Kidney (tissue), 14 donors: Measurements from ENCODE around the gene NELFB. TPM values are rescaled to one million over a fixed set of nuclear protein-coding genes. Genes with fewer than 3 reads are reported as not detected.
A peak's percentile ranks its signal among the peaks of the same experiment; 100 is the strongest.

Experiments
- DNase-seq, 5 donors: peaks; one replicate each; pipeline ENCODE4 v3.0.0-alpha.2; 2013 to 2020
- FAIRE-seq: peaks from 2 replicates; lab custom pipeline; 2012; peaks lifted over from hg19 to GRCh38; lab: Jason Lieb, UNC
- H3K27ac ChIP-seq, 2 donors: one replicate each; pipeline ENCODE4 v1.7.0; 2013; ENCODE audit warnings: low read depth in 2 of 2, low read length in 2 of 2, inconsistent platforms in 1 of 2
- H3K27me3 ChIP-seq: one replicate; pipeline ENCODE4 v1.7.1; 2013; ENCODE audit warnings: low read length, inconsistent platforms; ENCODE audit not compliant: control insufficient read depth, insufficient read depth
- H3K36me3 ChIP-seq, 3 donors: one replicate each; pipeline versions ENCODE4 v1.7.0 to v1.7.1; 2013; ENCODE audit warnings: low read length in 3 of 3, control low read depth in 1 of 3, inconsistent platforms in 1 of 3; ENCODE audit not compliant: insufficient read depth in 3 of 3, control insufficient read depth in 2 of 3
- H3K4me1 ChIP-seq, 3 donors: one replicate each; pipeline versions ENCODE4 v1.7.0 to v1.7.1; 2013; ENCODE audit warnings: low read length in 3 of 3, inconsistent platforms in 1 of 3, low read depth in 1 of 3; ENCODE audit not compliant: control insufficient read depth in 2 of 3, insufficient read depth in 2 of 3
- H3K4me3 ChIP-seq, 3 donors: one replicate each; pipeline versions ENCODE4 v1.7.0 to v1.8.1; 2013; ENCODE audit warnings: low read length in 3 of 3, control low read depth in 1 of 3, inconsistent platforms in 1 of 3
- H3K9ac ChIP-seq, 3 donors: one replicate each; pipeline versions ENCODE4 v1.7.0 to v1.7.1; 2013; ENCODE audit warnings: low read length in 3 of 3, control low read depth in 1 of 3, inconsistent platforms in 1 of 3
- H3K9me3 ChIP-seq, 3 donors: one replicate each; pipeline versions ENCODE4 v1.7.0 to v1.7.1; 2013; ENCODE audit warnings: low read length in 3 of 3, control low read depth in 1 of 3, inconsistent platforms in 1 of 3; ENCODE audit not compliant: control insufficient read depth in 2 of 3, insufficient read depth in 1 of 3
- CTCF ChIP-seq: IDR thresholded peaks from 3 replicates; pipeline ENCODE4 v1.5.1; 2012; ENCODE audit warnings: mild to moderate bottlenecking, moderate library complexity, borderline replicate concordance; ENCODE audit not compliant: insufficient read depth; ENCODE audit errors: extremely low read depth
- intact Hi-C: fragments of 100-400 bp; cut with DNase I; formaldehyde crosslinking; loops from one replicate; pipeline ENCODE4 v1.11.1; 2022
- polyA plus RNA-seq: library from polyadenylated mRNA; stranded (reverse); fragments of 350-450 nt; fragmentation: Illumina TruSeq; extraction: RNeasy Lipid Tissue Mini Kit (QIAGEN cat#74804); gene quantifications from one replicate; pipeline ENCODE4 v1.2.3, GENCODE V29; 2014; ENCODE audit warnings: low read depth, low replicate concordance; ENCODE audit not compliant: insufficient read depth
- total RNA-seq: library from RNA; stranded (reverse); fragmentation: NEBNext Ultra II Directional; extraction: Animal tissue kit (Norgen Biotek cat#: 25700); gene quantifications from one replicate; pipeline ENCODE4 v1.2.1, GENCODE V29; 2021
- donor health status: control.
- donor health status: control.
- donor health status: control.
- donor health status: control.
- donor health status: control.
- donor health status: DM: yes; HTN: yes; CAD: no.
- donor health status: Normal renal cell carcinoma (clear cell type).

Gene NELFB
- total and polyA plus RNA-seq, 2 donors from 2014 or later, result 43.8 to 57.3 TPM

- Histone ChIP-seq H3K9ac (no peak overlapping the region), H3K36me3 (no peaks in the 10 kb centered on the region), H3K27ac (peak overlapping the region in 1 of 2 donors; percentile 51), H3K9me3 (no peaks in the 10 kb centered on the region), H3K4me3 (no peak overlapping the region), H3K27me3 (no peaks in the 10 kb centered on the region), H3K4me1 (peaks cover 0 to 26% (median 15%) of the 10 kb centered on the region in 3 donors)
- DNase-seq, result peak in 2 of 5 donors; percentile 52 to 64
- TF ChIP-seq CTCF, result no peak
- intact Hi-C loops, result loop anchor here (10.0 kb wide), 1 partner anchor 115 kb away; the partner anchor contains the start of gene DPP7
- no peak for FAIRE-seq
Measured at GRCh38 chr9:137229903-137230704, 25.0 kb upstream of the NELFB start.

DNA sequence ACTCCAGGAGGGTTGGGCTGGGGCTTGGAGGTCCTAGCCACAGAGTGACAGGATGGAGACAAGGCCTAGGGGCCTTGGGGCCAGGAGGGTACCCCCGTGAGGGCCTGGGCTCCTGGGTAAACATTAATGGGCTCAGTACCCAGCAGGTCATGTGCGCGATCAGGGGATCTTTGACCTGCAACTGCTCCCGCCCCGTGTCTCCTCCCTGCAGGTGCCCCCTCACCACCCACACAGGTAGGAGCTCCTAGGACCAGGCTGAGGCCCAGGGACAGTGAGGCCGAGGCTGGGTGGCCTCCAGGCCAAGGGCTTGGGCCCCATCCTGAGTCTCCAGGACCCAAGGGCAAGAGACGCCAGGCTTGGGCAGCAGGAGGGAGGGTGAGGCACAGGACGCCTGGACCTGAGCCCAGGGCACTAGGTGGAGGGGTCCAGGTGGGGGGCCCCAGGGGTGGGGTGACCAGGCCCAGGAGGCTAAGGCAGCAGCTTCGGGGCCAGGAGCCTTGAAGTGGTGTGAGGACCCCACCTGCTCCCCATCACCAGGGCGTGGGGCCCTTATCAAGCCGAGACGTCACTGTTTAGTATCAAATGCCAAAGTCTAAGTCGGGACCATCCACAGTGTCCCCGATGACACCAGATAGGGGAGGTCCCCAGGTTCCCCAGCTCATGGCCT, 24.3 kb upstream of the NELFB start, which contains the start of gene SLC34A3:
Gene SLC34A3, plus strand, starts transcription at position 197 of the 667 bp plus-strand sequence. CDS start 802 bp downstream, outside the sequence.
- no peak for TF ChIP-seq CTCF
- intact Hi-C loops, result loop anchor here (10.0 kb wide), 1 partner anchor 116 kb away; the partner anchor contains the start of gene DPP7
- H3K9me3 ChIP-seq, result no peaks in the 10 kb centered on the region
- DNase-seq (peak in 1 of 5 donors; percentile 32), FAIRE-seq (no peak)
- peak within 1 kb of the TSS in 1 of 3 donors; percentile 25 for H3K4me3 ChIP-seq
- H3K27ac ChIP-seq, result peak within 1 kb of the TSS; percentile 16 to 51
- H3K36me3 ChIP-seq, result no peaks in the 10 kb centered on the region
- H3K4me1 ChIP-seq, result peaks cover 0 to 26% (median 15%) of the 10 kb centered on the region in 3 donors
- no peak within 1 kb of the TSS for H3K9ac ChIP-seq
- no peaks in the 10 kb centered on the region for H3K27me3 ChIP-seq

DNA sequence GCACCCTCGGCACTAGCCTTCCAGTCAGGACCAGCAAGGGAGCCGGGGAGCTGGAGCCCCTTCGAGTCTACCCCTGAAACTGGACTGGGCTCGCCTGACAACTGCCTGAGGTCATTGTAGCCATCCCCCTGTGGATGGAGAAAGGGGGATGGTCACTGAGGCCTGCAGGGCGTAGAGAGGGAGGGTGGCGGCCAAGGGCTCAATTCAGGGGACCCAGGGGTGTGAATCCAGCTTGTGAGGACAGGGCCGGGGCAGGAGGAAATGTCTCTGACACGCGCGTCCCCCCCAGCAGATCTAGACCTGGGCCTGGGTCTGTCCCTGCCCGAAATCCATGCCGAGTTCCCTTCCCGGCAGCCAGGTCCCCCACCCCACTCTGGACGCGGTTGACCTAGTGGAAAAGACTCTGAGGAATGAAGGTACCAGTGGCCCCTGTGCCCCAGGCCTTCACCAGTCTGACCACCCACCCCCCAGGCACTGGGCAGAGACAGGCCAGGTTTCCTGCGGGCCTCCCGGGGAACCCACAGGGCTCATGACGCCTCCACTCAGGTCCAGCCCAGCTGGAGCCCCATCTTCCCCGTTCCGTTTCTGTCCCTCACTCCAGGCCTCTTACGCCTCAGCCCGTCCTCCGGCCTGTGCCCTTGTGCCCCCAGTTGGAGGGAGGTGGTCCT, 23.6 kb upstream of the NELFB start:
- intact Hi-C loops, result loop anchor here (10.0 kb wide), 1 partner anchor 117 kb away; the partner anchor contains the start of gene DPP7
- no peaks in the 10 kb centered on the region for H3K27me3 ChIP-seq
- TF ChIP-seq CTCF, result no peak
- peaks cover 0 to 24% (median 15%) of the 10 kb centered on the region in 3 donors for H3K4me1 ChIP-seq
- DNase-seq (no peak), FAIRE-seq (no peak)
- no peak overlapping the region for H3K9ac ChIP-seq
- H3K4me3 ChIP-seq, result peak overlapping the region in 1 of 3 donors; percentile 25
- no peaks in the 10 kb centered on the region for H3K36me3 ChIP-seq
- no peaks in the 10 kb centered on the region for H3K9me3 ChIP-seq
- H3K27ac ChIP-seq, result peak overlapping the region in 1 of 2 donors; percentile 16
